Body of pancreas (tissue), 4 donors: Measurements from ENCODE around the gene SLC25A14.

Experiments
- POLR2A ChIP-seq, 3 donors: fragments of 450-650 bp; IDR thresholded peaks; one replicate each; pipeline ENCODE4 v1.6.1; 2016; ENCODE audit warnings: antibody characterized with exemption in 3 of 3, mild to moderate bottlenecking in 2 of 3
- TF ChIP-seq, protein P1 (sequence below), 7 experiments: fragments of 450-650 bp in 4 of 7; fragments of 200-600 bp in 3 of 7; sonication (generic) in 3 of 7; IDR thresholded peaks; one replicate each; pipeline ENCODE4 v1.5.1; 2016 to 2019; ENCODE audit warnings: antibody characterized with exemption in 7 of 7

DNA sequence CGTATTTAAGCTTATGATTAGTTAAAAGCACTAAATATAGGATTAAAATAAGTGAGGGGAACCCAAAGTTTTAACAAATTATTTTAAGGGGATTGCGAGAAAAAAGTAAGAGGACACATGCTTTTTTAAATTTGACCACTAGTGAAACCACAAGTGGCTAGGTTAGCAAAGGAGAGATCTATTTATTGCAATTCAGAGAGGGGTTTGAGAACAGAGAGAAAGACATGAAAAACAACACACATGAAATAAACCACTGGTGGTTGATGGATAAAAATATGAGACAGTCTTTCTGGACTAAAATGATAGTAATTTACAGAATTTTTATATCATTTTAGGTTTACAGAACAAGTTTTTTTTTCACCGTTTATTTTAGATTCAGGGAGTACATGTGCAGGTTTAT is 11.8 kb downstream of the SLC25A14 start:
- TF ChIP-seq, protein P1, sequence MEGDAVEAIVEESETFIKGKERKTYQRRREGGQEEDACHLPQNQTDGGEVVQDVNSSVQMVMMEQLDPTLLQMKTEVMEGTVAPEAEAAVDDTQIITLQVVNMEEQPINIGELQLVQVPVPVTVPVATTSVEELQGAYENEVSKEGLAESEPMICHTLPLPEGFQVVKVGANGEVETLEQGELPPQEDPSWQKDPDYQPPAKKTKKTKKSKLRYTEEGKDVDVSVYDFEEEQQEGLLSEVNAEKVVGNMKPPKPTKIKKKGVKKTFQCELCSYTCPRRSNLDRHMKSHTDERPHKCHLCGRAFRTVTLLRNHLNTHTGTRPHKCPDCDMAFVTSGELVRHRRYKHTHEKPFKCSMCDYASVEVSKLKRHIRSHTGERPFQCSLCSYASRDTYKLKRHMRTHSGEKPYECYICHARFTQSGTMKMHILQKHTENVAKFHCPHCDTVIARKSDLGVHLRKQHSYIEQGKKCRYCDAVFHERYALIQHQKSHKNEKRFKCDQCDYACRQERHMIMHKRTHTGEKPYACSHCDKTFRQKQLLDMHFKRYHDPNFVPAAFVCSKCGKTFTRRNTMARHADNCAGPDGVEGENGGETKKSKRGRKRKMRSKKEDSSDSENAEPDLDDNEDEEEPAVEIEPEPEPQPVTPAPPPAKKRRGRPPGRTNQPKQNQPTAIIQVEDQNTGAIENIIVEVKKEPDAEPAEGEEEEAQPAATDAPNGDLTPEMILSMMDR (IDR thresholded peaks at IDR 0.05), result no peak
- no peak for TF ChIP-seq POLR2A (IDR thresholded peaks at IDR 0.05)
